ENCODE results near the gene LHFPL2. TPM values are rescaled to one million over a fixed set of nuclear protein-coding genes. Genes with fewer than 3 reads are reported as not detected.

LHFPL2 gene
- total and polyA plus RNA-seq, 2 donors from 2014 or later: 1.8 to 12.6 TPM

- peak overlapping the region in 2 of 3 donors; percentile 31 to 52 for H3K4me3 ChIP-seq (ENCODE audit: low read length in 3 of 3)
- FAIRE-seq: no peak
- intact Hi-C loops (cut with DNase I): no loop called here
- no peak overlapping the region for H3K9ac ChIP-seq (ENCODE audit: low read length in 3 of 3)
- H3K9me3 ChIP-seq (ENCODE audit: control insufficient read depth in 2 of 3, insufficient read depth in 1 of 3, low read length in 3 of 3): no peaks in the 10 kb centered on the region
- H3K27me3 ChIP-seq (ENCODE audit: control insufficient read depth, insufficient read depth, low read length): no peaks in the 10 kb centered on the region
- no peaks in the 10 kb centered on the region for H3K36me3 ChIP-seq (ENCODE audit: control insufficient read depth in 2 of 3, insufficient read depth in 3 of 3, low read length in 3 of 3)
- H3K27ac ChIP-seq (ENCODE audit: low read depth in 2 of 2, low read length in 2 of 2): peak overlapping the region; percentile 5 to 45
- peak; percentile 5 for TF ChIP-seq CTCF (IDR thresholded peaks at IDR 0.05; ENCODE audit: borderline replicate concordance, extremely low read depth, insufficient read depth)
- peak; percentile 66 to 87 (median 71) for DNase-seq
- peaks cover 0 to 8% (median 5%) of the 10 kb centered on the region in 3 donors for H3K4me1 ChIP-seq (ENCODE audit: control insufficient read depth in 2 of 3, insufficient read depth in 2 of 3, low read depth in 1 of 3, low read length in 3 of 3)
Measured at GRCh38 chr5:78509884-78510769, 138.4 kb downstream of the LHFPL2 start.

- Histone ChIP-seq H3K4me3 (ENCODE audit: low read length in 3 of 3) (peak overlapping the region in 1 of 3 donors; percentile 52), H3K9ac (ENCODE audit: low read length in 3 of 3) (no peak overlapping the region), H3K9me3 (ENCODE audit: control insufficient read depth in 2 of 3, insufficient read depth in 1 of 3, low read length in 3 of 3) (no peaks in the 10 kb centered on the region), H3K27me3 (ENCODE audit: control insufficient read depth, insufficient read depth, low read length) (no peaks in the 10 kb centered on the region), H3K36me3 (ENCODE audit: control insufficient read depth in 2 of 3, insufficient read depth in 3 of 3, low read length in 3 of 3) (no peaks in the 10 kb centered on the region), H3K27ac (ENCODE audit: low read depth in 2 of 2, low read length in 2 of 2) (no peak overlapping the region), H3K4me1 (ENCODE audit: control insufficient read depth in 2 of 3, insufficient read depth in 2 of 3, low read depth in 1 of 3, low read length in 3 of 3) (peaks cover 0 to 12% (median 10%) of the 10 kb centered on the region in 3 donors)
- intact Hi-C loops (cut with DNase I): no loop called here
- FAIRE-seq (no peak), DNase-seq (peak in 2 of 5 donors; percentile 33 to 46)
- TF ChIP-seq CTCF (IDR thresholded peaks at IDR 0.05; ENCODE audit: borderline replicate concordance, extremely low read depth, insufficient read depth): no peak
Measured at GRCh38 chr5:78509145-78509865, 139.3 kb downstream of the LHFPL2 start.

GRCh38 chr5:78508186-78508765 lies 140.3 kb downstream of the LHFPL2 start:
- FAIRE-seq: no peak
- no peaks in the 10 kb centered on the region for H3K27me3 ChIP-seq (ENCODE audit: control insufficient read depth, insufficient read depth, low read length)
- H3K9me3 ChIP-seq (ENCODE audit: control insufficient read depth in 2 of 3, insufficient read depth in 1 of 3, low read length in 3 of 3): no peaks in the 10 kb centered on the region
- no peak overlapping the region for H3K4me3 ChIP-seq (ENCODE audit: low read length in 3 of 3)
- no peak for TF ChIP-seq CTCF (IDR thresholded peaks at IDR 0.05; ENCODE audit: borderline replicate concordance, extremely low read depth, insufficient read depth)
- H3K27ac ChIP-seq (ENCODE audit: low read depth in 2 of 2, low read length in 2 of 2): no peak overlapping the region
- H3K4me1 ChIP-seq (ENCODE audit: control insufficient read depth in 2 of 3, insufficient read depth in 2 of 3, low read depth in 1 of 3, low read length in 3 of 3): peaks cover 0 to 16% (median 13%) of the 10 kb centered on the region in 3 donors
- H3K9ac ChIP-seq (ENCODE audit: low read length in 3 of 3): no peak overlapping the region
- intact Hi-C loops (cut with DNase I): no loop called here
- H3K36me3 ChIP-seq (ENCODE audit: control insufficient read depth in 2 of 3, insufficient read depth in 3 of 3, low read length in 3 of 3): no peaks in the 10 kb centered on the region
- peak in 4 of 5 donors; percentile 54 to 88 (median 72) for DNase-seq

All from kidney (tissue), 14 donors.